Activated naive CD8-positive, alpha-beta T cell (primary cell): ENCODE data around the gene AGAP3.

Experiments
- H3K27ac Mint-ChIP-seq: one replicate; pipeline ENCODE4 v1.8.0; 2021; ENCODE audit warnings: mixed read lengths
- H3K27me3 Mint-ChIP-seq: one replicate; pipeline ENCODE4 v1.8.0; 2021; ENCODE audit warnings: mixed read lengths
- H3K36me3 Mint-ChIP-seq: one replicate; pipeline ENCODE4 v1.8.0; 2021; ENCODE audit warnings: mixed read lengths
- H3K4me1 Mint-ChIP-seq: one replicate; pipeline ENCODE4 v1.8.0; 2021; ENCODE audit warnings: low read depth, mixed read lengths
- H3K4me3 Mint-ChIP-seq: one replicate; pipeline ENCODE4 v1.8.0; 2021; ENCODE audit warnings: mild to moderate bottlenecking, mixed read lengths
- H3K9me3 Mint-ChIP-seq: one replicate; pipeline ENCODE4 v1.8.0; 2021; ENCODE audit warnings: low read depth, mixed read lengths

Gene AGAP3

DNA sequence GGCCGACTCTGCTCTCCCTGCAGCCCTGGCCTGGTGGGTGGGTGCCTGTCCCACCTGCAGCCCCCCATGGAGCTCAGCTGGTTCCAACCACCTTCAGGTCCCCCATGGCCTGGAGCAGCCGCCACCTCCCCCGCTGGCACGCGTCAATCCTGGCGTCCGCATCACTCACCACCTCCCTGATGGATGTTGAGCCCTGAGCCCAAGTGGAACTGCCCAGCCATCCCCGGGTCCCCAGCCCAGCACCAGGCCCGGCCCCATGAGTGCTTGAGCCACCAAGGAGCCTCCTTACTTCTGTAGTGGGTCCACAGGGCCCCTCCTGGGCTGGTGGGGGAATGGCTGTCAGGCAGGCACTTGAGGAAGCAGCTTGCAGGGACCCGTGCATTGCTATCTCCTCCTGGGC lies 14.6 kb downstream of the AGAP3 start:
- H3K36me3 Mint-ChIP-seq = no peaks in the 10 kb centered on the region
- H3K4me3 Mint-ChIP-seq = no peak overlapping the region
- H3K4me1 Mint-ChIP-seq = no peaks in the 10 kb centered on the region
- no peak overlapping the region for H3K27ac Mint-ChIP-seq
- H3K27me3 Mint-ChIP-seq = no peaks in the 10 kb centered on the region
- no peaks in the 10 kb centered on the region for H3K9me3 Mint-ChIP-seq

DNA sequence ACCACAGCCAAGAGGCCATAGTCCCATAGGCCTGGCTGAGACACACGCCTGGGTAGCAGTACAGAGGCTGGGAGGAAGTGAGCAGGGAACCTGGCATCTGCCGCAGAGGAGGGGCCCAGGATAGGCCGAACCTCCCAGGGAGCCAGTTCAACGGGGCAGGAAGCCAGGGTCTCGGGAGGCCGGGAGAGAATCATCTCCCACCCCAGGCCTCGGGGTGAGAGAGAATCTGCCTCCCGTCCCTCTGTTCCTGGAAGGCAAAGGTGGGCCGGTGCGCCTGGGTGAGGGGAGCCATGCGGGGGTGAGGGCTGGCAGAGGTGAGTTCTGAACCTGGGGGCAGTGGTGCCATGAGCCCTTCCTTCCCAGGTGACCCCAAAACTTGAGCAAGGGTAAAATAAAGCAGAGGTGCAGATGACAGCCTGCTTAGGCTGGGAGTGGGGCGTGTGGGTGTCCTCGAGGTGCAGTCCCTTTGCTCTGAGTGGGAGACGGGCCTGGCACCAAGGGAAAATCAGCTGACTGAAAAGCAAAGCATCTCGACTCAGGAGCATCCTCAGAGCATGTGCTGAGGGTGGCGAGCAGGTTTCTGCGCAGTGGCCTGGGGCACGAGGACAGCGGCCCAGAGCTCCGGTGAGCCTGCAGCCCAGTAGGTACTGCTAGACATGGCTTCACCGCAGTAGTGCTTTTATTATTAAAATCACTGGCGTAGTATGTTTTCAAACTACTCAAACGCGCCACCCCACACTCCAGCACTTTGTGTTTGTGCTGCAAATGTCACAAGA lies 15.5 kb downstream of the AGAP3 start:
- Mint-ChIP-seq H3K4me1 (no peaks in the 10 kb centered on the region), H3K27ac (no peak overlapping the region)

DNA sequence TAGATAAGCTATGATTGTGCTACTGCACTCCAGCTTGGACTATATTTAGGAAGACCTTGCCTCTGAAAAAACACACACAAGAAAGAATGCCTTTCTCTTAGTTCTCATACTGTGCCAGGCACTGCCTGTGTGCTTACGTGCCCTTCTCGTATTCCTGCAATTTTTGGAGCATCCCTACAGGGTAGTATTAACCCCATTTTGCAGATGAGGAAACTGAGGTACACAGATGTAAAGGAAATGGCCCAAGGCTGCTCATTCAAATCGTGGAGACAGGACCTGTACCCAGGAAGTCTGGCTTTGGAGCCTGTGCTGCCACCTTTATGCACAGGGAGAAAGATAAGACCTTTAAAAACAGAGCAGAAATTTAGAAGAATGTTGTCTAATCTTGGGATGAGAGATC lies 16.7 kb downstream of the AGAP3 start:
- Mint-ChIP-seq H3K4me3 (no peak overlapping the region), H3K27me3 (no peaks in the 10 kb centered on the region), H3K4me1 (no peaks in the 10 kb centered on the region), H3K36me3 (no peaks in the 10 kb centered on the region), H3K9me3 (no peaks in the 10 kb centered on the region), H3K27ac (no peak overlapping the region)

More for the DNA sequence above, 15.5 kb downstream of the AGAP3 start:
- no peaks in the 10 kb centered on the region for H3K36me3 Mint-ChIP-seq
- no peaks in the 10 kb centered on the region for H3K27me3 Mint-ChIP-seq
- H3K4me3 Mint-ChIP-seq = no peak overlapping the region
- no peaks in the 10 kb centered on the region for H3K9me3 Mint-ChIP-seq

DNA sequence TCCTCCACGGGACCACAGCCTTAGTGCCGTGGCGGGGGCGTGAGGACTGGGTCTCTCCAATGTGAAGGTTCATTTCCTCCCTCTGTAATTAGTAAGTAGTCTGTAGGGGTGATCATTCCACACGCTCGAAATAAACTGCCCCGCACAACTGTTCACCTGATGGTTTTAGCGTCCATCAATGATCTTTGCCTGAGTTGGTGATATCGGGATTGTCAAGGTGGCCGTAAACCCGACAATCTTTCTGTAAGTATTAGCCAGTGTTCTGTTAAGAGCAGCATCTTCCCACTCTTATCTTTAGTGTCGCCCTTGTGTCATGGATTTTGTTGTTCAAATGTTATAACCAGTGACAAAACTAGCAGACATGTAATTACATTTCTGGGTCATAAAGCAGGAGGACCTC lies 17.7 kb downstream of the AGAP3 start:
- Mint-ChIP-seq H3K27me3 (no peaks in the 10 kb centered on the region), H3K9me3 (no peaks in the 10 kb centered on the region), H3K4me3 (no peak overlapping the region), H3K27ac (no peak overlapping the region), H3K36me3 (no peaks in the 10 kb centered on the region), H3K4me1 (no peaks in the 10 kb centered on the region)

DNA sequence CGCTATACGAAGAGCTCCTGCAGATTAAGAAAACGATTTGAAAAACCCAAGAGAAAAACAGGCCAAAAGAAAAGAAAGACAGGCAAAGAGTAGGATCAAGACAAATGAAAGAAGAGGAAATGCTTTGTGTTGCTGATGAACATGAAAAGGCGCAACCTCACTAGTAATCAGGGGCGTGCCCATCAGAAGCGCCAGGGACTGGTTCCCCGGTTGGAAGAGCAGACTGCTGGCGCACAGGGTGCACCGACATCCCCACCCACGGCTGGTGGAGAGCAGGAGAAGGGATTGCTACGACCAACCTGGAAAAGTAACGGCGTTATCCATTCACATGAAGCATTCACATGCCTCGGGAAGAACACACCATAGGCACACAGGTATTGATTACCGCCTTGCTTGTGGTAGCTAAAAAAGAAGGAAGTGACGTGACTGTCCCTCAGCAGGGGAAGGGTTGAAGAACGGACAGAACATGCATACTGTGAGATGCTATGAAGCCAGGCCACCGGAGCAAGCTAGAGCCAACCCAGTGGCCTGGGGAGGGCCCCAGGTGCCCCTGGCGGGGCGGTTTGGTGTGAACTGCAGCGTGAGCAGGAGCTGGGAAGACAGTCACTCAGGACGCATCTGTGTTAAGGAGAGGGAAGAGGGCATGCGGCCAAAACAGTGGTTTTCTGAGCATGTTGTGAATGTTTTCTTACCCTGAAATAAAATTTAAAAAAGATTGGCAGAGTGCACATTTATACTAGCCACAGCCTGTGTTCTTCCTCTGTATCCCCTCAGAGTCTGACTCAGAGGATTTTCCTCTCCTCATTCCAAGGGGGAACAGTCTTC lies 18.3 kb downstream of the AGAP3 start:
- H3K27me3 Mint-ChIP-seq = no peaks in the 10 kb centered on the region
- no peak overlapping the region for H3K27ac Mint-ChIP-seq
- H3K4me3 Mint-ChIP-seq = no peak overlapping the region
- H3K4me1 Mint-ChIP-seq = no peaks in the 10 kb centered on the region
- no peaks in the 10 kb centered on the region for H3K36me3 Mint-ChIP-seq
- H3K9me3 Mint-ChIP-seq = no peaks in the 10 kb centered on the region

DNA sequence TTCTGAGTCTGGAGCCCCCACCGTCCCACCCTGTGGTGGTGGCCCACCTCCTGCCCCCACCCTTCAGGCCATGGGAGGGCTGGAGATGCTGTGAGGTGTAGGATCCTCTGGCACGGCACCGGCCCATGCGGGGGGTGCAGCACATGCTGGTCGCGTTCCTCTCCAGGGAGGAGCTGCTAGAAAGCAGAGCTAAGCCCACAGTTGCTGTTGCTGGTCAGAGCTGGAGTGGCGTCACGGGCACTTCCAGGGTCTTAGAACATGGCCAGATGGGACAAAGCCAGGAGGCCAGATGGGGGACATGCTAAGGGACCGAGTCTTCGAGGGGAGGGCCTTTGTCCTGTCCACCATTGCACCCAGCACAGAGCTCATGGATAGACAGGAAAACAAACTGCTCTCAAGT lies 21.6 kb downstream of the AGAP3 start:
- no peak overlapping the region for H3K27ac Mint-ChIP-seq
- H3K4me3 Mint-ChIP-seq = no peak overlapping the region
- H3K4me1 Mint-ChIP-seq = peaks cover 4% of the 10 kb centered on the region
- peaks cover 2% of the 10 kb centered on the region for H3K27me3 Mint-ChIP-seq
- H3K36me3 Mint-ChIP-seq = no peaks in the 10 kb centered on the region
- no peaks in the 10 kb centered on the region for H3K9me3 Mint-ChIP-seq

DNA sequence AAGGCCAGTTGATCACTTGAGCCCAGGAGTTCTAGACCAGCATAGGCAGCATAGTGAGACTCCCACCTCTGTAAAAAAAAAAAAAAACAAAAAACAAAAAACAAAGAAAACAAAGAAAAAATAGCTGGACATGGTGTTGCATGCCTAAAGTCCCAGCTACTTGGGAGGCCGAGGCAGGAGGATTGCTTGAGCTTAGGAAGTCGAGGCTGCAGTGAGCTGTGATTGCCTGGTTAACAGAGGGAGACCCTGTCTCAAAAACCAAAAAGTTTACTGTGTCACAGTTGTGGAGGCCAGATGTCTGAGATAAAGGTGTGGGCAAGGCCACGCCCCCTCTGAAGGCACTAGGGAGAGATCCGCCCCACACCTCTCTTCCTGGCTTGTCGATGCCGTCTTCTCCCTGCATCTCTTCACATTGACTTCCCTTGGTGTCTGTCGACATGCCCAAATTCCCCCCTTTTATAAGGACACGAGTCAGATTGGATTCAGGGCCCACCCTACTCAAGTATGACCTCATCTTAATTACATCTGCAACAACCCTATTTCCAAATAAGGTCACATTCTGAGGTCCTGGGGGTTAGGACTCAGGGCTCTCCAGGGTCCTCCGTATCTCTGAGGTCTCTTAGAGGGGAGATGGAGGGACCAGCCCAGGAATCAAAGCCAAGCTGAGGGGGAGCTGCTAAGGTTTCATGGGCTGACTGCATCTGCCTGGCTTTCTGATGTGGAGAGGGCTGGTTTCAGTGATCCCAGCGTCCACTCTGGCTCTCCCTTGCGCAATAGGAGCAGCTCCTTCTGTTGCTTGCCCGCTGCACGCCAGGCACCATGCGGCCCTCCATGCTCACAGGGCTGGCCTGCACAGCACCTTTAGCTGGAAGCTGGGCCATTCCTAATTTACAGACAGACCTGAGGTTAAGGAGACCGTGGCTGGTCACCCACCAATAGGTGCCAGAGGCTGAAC lies 23.1 kb downstream of the AGAP3 start:
- Mint-ChIP-seq H3K4me1 (peaks cover 4% of the 10 kb centered on the region), H3K27ac (no peak overlapping the region), H3K4me3 (no peak overlapping the region), H3K36me3 (no peaks in the 10 kb centered on the region), H3K9me3 (no peaks in the 10 kb centered on the region), H3K27me3 (peaks cover 4% of the 10 kb centered on the region)

DNA sequence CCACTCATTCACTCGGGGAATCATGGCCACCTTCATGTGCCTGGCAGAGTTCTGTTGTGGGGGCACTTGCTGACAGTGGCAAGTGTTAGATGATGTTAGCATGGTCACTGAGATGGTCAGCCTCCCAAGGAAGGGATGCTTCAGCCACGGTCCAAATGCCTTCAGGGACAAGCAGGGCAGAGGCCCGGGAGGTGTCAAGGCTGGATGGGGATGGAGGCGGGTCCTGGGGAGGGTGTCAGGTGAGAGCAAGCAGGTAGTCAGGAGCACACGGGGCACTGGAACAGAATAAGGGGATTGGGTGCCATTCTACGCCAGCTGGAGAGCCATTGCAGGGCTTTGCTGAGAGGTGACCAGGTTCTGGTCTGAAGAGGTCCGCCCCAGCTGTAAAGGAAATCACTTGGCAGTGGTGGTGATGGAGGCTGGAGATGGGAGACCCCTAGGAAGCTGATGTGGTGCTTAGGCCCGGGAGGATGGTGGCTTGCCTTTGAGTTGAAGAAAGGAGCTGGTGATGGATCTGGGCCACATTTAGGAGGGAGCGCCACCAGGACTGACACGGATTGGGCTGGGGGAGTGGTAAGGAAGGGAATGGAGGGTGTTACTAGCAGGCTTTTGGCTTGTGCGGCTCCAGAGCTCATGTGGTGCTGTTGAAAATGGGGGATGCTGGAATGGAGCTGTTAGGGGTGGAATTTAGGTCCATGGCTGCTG lies 24.1 kb downstream of the AGAP3 start:
- no peak overlapping the region for H3K4me3 Mint-ChIP-seq
- H3K9me3 Mint-ChIP-seq = no peaks in the 10 kb centered on the region
- H3K4me1 Mint-ChIP-seq = peaks cover 4% of the 10 kb centered on the region
- no peak overlapping the region for H3K27ac Mint-ChIP-seq
- H3K27me3 Mint-ChIP-seq = peaks cover 4% of the 10 kb centered on the region
- no peaks in the 10 kb centered on the region for H3K36me3 Mint-ChIP-seq

DNA sequence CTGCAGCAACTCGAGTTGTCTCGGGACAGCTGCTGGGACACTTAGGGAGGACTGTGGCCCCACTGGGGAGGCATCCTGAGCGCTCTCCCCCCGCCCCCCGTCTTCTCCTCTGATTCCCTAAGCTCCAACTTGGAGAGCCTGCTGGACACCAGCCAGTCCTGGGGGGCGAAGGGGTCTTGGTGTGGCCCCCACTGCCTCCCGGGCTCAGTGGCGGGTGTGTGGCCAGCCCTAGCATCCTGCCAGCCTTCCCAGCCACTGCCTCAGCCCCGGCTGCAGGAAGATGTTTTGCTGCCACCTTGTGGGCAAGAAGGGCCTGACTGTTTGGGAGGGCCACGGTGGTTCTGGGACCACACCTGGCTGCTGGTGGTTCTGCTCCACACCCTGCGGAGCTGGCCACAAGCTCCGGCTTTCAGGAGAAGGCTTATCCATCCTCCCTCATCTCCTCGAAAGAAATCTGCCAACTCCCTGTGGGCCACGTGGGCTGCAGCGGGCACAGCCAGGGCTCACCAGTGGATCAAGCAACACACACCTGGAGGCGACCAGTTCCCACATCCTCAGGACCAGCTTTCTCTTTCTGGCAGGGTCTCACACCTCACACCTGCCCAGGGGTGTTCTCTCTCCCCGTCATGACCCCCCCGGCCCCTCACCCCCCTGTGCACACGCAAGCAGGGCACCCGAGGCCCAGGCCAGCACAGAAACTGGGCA lies 24.8 kb downstream of the AGAP3 start:
- Mint-ChIP-seq H3K27me3 (peaks cover 4% of the 10 kb centered on the region), H3K9me3 (no peaks in the 10 kb centered on the region), H3K4me3 (no peak overlapping the region), H3K4me1 (peaks cover 6% of the 10 kb centered on the region), H3K36me3 (no peaks in the 10 kb centered on the region), H3K27ac (no peak overlapping the region)

DNA sequence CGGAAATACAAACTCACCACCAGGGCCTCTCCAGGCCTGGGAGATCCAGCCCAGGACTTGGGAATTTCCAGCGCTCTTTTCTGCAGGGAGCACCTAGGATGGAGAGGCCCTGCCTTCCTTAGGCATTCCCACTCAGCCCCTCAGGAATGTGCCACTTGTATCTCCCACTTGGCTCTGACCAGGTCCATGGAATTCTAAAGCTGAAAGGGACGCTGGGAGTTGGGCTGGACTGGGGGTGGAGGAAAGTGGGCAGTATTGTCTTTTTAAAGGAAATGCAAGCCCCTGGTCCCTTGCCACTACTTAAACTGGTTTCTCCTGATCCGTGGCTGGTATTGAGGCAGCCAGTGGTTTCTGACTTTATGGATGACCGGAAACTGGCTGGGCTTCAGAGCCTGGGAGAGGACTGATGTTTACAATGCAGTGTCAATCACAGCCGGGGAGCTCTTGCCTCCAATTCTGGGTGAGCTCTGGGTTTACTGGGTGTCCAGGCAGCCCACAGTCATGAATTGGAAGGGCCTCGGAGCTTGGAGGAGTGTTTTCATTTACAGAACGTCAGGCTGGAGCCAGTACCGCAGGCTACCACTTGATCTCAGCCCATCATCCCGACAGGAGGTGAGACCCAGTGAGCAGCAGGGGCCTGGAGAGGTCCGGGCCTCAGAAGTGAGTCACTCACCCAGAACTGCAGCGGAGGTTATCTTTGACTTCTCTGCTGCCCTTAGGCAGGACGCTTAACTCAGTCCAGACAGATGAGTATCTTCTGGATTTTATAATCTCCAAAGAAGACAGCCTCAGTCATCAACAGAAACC lies 27.3 kb downstream of the AGAP3 start:
- Mint-ChIP-seq H3K9me3 (no peaks in the 10 kb centered on the region), H3K4me3 (peak overlapping the region; percentile 53), H3K27ac (no peak overlapping the region), H3K4me1 (peaks cover 6% of the 10 kb centered on the region), H3K27me3 (peaks cover 4% of the 10 kb centered on the region), H3K36me3 (no peaks in the 10 kb centered on the region)

DNA sequence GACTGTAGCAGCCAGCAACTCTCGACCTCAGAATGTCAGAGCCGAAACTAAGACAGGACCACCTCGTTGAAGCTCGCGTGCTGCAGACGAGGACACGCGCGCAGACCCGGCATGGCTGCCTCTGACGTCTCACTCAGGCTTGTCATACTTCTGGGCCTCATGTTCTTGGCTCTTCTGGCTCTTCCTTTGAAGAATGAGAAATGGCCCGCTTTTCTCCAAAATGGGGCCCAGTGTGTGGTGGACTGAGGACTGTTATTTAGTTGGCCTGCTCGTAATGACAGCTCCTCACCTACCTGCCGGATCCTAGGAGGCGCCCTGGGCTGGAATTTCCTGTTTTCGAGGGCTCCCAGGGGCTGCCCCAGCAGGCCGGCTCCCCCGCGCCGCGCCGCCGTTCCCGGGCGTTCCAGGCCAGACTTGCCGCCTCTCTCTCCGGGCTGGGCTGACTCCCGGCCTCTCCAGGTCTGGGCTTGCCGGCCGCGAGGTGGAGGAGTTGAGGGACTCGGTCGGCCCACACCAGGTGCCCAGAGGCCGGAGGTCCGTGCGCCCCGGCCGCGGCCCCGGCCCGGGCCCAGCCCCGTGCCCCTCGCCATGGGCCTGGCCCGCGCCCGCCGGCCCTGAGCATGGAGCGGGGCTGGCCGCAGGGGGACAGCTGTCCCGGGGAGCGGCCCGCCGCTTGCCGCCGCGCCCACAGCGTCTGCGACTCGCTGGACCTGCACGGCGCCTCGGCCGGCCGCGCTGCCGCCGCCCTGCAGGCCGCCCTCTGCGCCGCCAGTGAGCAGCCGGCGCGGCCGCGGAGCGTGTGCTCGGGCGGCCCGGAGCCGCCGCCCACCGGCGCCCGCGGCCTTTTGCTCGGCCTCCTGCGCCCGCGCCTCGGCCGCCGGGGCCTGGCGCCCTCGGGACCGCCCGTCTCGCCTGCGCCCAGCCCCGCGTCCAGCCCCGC lies 28.1 kb downstream of the AGAP3 start:
- no peak overlapping the region for H3K27ac Mint-ChIP-seq
- H3K4me1 Mint-ChIP-seq = peaks cover 10% of the 10 kb centered on the region
- H3K27me3 Mint-ChIP-seq = peaks cover 4% of the 10 kb centered on the region
- H3K9me3 Mint-ChIP-seq = no peaks in the 10 kb centered on the region
- H3K4me3 Mint-ChIP-seq = peak overlapping the region; percentile 53
- H3K36me3 Mint-ChIP-seq = no peaks in the 10 kb centered on the region

DNA sequence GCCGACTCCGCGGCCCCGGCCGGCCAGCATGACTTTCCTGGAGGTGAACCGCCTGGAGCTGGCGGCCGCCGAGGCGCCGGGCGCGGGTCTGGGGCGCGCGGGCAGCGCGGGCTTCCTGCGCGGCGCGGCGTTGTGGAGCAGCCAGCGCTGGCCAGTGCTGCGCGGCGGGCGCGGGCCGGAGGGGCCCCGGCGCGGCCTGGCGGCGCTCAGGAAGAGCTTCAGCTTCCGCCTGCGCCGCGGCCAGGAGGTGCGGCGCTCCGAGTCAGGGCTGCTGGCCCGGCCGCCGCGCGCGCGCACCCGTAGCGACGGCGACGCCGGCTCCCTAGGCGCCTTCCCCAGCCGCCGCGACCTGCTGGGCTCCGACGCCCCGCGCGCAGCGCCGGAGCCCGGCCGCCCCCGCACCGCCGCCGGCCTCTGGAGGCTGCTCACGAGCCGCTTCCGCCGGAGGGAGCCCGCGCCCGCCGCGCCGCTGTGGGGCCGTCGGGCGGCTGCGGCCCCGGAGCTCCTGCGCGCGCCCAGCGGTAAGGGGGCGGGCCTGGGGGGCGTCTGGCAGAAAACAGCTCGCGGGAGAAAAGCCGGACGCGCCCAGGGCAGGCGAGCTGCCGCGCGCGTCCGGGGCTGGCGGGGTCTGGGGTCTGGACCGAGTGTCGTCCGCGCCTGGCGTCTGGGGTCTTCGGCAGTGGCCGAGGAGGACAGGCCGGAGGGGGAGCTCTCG lies 29.0 kb downstream of the AGAP3 start:
- H3K36me3 Mint-ChIP-seq = no peaks in the 10 kb centered on the region
- no peaks in the 10 kb centered on the region for H3K9me3 Mint-ChIP-seq
- H3K27me3 Mint-ChIP-seq = peaks cover 4% of the 10 kb centered on the region
- peaks cover 10% of the 10 kb centered on the region for H3K4me1 Mint-ChIP-seq
- H3K27ac Mint-ChIP-seq = no peak overlapping the region
- peak overlapping the region; percentile 69 for H3K4me3 Mint-ChIP-seq
